Measurements from ENCODE around the gene ATCAY.
"Not testable (repeated sequence)": the region's sequence is repeated elsewhere in the genome, so short reads cannot be mapped to it uniquely, and the experiment has no call there.

The ATCAY gene

DNA sequence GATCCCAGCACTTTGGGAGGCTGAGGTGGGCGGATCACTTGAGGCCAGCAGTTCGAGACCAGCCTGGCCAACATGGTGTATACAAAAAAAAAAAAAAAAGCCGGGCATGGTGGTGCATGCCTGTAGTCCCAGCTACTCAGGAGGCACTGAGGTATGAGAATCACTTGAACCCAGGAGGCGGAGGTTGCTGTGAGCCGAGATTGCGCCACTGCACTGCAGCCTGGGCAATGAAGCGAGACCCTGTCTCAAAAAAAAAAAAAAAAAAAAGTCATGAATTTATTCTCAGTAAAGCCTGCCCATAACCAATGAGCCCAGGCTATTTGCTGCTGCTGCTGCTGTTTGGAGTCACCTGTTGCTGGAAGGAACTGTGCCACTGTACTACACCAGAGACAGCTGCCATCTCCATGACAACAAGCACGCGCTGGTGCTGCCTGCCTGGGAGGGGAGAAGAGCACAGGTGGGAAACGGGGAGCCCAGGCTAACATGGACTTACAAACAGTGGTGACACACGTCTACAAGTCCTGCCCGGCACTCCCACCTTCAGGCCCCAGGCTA is 23.0 kb upstream of the ATCAY start:
- peak; percentile 45 for DNase-seq

DNA sequence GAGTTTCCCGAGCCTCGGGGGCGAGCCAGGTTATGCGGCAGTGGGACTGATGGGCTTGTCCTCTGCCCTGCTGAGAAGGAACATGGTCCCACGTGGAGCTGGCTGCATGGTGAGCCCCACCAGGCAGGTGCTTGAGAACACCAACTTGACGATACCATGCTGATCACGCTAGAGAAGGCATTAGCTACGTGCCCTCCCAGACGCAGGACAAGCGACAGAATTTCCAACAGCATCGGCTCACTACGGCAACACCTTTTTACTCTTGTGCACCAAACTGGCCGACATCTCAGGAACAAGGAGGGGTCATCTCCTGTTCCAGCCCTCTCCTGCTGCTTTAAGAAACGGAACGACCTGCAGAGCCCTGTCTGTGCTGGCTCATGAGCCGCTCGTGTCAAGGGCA is 20.0 kb upstream of the ATCAY start:
- no peak for DNase-seq

GRCh38 chr19:3862826-3863500 is 17.5 kb upstream of the ATCAY start:
- no peak for DNase-seq

GRCh38 chr19:3863648-3864047 is 16.8 kb upstream of the ATCAY start:
- DNase-seq = no peak

- no peak for DNase-seq
These were observed 13.4 kb upstream of the ATCAY start for GRCh38 chr19:3866910-3867638.

DNA sequence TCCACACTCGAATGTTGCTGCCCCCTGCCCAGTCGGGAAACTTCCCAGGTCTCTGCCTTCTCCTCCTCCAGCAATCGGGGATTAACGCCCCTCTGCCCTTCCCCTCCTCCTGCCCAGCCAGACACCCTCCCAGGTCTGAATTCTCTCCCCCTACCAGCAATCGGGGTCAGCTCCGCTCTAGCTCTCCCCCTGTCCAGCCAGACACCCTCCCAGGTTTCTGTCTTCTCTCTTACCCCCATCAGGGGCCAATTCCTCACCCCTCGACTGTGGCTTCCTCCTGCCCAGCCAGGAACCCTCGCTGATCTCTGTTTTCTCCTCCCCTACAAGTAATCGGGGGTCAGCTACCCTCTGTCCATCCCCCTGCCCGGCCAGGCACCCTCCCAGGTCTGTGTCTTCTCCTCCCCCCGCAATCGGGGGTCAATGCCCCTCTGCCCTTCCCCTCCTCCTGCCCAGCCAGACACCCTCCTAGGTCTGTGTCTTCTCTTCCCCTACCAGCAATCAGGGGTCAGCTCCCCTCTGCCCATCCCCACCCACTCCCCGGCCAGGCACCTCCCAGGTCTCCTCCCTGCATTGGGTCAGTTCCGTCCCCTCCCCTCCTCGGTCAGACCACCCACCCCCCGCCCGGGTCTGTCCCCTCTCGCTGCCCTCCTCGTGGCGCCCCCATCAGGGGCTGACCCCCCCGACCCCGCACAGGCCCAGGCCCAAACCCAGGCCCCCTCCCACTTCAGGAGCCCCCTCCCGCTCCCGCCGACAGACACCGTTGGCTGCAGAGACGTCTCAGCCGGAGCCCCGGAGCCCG is 12.3 kb upstream of the ATCAY start:
- DNase-seq = no peak

- no peak for DNase-seq
These were observed 11.6 kb upstream of the ATCAY start, which contains the start of gene ZFR2 for GRCh38 chr19:3868770-3869456. ZFR2 (minus strand) TSS chr19:3869038; CDS start chr19:3869017, 21 bp downstream.

- no peak for DNase-seq
These were observed 7.3 kb upstream of the ATCAY start for GRCh38 chr19:3873151-3873550.

GRCh38 chr19:3874695-3875094 is 5.8 kb upstream of the ATCAY start:
- not testable (repeated sequence) for DNase-seq

- DNase-seq = no peak
These were observed 829 bp upstream of the ATCAY start for GRCh38 chr19:3879656-3880055.

DNA sequence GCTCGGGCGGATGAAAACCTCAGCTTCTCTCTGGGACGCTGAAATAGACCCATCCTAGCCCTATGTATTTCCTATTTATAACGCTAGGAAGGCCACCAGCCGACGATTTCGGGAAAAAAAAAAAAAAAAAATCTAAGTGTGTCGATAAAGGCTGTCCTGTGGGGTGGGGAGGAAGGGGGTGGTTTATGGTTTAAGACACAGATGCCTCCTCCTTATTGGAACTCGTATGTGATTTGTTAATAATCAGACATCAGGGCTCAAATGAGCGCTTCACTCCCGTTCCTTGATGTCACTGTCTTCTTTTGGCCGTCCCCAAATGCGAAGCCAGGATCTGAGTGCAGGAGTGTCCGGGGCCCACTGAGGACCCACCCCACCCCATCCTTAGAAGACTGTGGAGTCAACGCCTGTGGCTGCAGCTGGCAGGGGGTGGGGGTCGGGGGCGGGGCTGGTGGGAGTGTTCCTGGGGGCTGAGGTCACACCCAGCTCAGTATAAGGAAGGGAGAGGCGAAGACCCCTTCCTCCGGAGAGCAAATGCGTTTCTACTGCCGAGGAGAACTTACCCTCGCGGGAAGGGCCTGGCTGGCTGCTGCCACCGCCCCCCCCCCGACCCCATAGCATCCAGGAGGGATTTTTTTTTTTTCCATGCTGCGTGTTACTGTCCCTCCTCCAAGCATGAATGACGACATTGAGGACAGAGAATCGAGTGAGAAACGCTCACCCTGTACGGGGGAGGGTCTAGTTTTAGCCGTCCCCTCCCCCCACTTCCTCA is 971 bp downstream of the ATCAY start:
- no peak for DNase-seq

DNA sequence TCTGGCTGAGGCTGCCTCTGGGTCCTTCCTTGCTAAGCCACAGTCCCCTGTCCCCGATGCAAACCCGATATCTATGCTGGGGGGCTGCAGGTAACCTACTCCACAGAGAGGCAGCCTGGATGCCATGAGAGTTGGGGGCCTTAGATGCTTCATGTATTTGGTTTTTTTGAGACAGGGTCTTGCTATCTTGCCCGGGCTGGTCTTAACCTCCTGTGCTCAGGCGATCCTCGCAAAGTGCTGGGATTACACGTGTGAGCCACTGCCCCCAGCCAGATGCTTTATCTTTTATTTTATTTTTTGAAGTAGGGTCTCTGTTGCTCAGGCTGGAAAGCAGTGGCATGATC is 1.5 kb downstream of the ATCAY start:
- no peak for DNase-seq

DNA sequence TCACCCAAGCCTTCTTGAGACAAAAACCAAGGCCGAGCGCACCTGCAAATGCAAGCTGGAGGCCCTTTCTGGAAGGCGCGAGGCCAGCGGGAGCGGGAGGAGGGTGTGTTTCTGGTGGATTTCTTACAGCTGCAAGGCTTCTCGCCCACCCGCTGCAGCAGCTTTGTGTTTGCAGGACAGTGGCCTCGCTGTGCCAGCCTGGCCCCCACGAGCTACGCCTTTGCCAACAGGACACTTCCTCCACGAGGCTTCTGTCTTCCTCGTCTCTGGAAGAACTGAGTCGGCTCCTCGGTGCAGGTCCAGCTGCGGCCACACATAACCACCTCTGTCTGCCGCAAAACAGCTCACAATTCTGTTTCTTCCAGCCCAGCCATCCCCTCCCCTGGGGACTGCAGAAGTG is 10.1 kb downstream of the ATCAY start:
- DNase-seq = no peak

GRCh38 chr19:3893509-3894179 is 13.2 kb downstream of the ATCAY start:
- DNase-seq = no peak

DNA sequence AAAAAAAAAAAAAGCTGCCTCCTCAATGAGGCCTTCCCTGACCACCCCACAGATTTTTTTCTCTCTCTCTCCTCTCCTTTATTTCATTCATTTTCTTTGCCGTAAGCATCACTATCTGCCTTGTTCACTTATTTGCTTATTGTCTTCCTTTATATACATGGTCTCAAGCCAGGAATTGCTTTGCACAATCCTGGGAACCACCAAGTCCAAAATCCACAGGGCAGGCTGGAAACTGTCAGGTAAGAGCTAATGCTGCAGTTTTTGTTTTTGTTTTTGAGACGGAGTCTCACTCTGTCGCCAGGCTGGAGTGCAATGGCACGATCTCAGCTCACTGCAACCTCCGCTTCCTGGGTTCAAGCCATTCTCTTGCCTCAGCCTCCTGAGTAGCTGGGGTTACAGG is 14.5 kb downstream of the ATCAY start:
- not testable (repeated sequence) for DNase-seq

DNA sequence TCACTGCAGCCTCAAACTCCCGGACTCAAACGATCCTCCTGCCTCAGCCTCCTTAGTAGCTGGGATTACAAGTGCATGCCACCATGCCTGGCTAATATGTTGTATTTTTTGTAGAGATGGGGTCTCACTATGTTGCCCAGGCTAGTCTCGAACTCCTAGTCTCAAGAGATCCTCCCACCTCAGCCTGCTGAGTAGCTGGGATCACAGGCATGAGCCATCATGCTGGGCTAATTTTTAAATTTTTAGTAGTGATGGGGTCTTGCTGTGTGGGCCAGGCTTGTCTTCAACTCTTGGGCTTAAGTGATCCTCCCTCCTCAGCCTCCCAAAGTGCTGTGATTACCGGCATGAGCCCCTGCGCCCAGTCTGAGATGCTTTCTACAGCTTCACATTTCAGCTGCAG is 15.3 kb downstream of the ATCAY start:
- no peak for DNase-seq

GRCh38 chr19:3897936-3898335 is 17.5 kb downstream of the ATCAY start:
- no peak for DNase-seq

GRCh38 chr19:3898426-3898825 is 17.9 kb downstream of the ATCAY start:
- DNase-seq = no peak

DNA sequence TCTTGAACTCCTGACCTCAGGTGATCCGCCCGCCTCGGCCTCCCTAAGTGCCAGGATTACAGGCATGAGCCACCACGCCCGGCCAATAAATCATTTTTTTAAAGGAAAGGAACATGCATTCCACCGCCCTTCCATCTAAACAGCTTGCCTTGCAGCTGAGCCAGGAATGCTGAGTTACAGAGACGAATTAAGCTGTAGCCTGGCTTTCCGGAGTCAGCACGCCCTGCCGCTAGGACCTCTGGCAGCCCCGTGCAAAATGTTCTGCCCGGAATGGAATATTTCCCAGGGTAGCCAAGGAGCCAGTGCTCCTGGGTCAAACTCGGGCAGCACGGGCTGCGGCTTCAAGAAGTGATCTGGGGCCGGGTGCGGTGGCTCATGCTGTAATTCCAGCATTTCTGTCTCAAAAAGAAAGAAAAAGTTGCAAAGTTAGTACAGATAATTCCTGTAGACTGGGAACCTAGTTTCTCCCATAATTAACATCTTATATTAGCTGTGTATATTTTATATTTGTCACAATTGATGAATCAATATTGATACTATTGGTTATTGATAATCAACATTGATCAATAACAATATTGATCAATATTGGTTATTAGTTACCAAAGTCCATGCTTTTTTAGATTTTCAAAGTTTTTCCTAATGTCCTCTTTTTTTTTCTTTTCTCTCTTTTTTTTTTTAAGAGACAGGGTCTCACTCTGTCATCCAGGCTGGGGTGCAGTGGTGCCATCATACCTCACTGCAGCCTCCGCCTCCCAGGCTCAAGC is 19.2 kb downstream of the ATCAY start:
- DNase-seq = no peak

- no peak for DNase-seq
These were observed 22.0 kb downstream of the ATCAY start for GRCh38 chr19:3902317-3902973.

Data from NCI-H2171 (cell line).